ENCODE results near the gene PPP2R2B. TPM values are rescaled to one million over a fixed set of nuclear protein-coding genes. Genes with fewer than 3 reads are reported as not detected.
"Not testable (repeated sequence)": the region's sequence is repeated elsewhere in the genome, so short reads cannot be mapped to it uniquely, and the experiment has no call there.

Gene PPP2R2B
- total RNA-seq, 1 donor from 2014 or later = 0.95 TPM

- intact Hi-C loops (cut with DNase I) = no loop called here
Observed at GRCh38 chr5:146732962-146733361, 145.6 kb downstream of the PPP2R2B start.

DNA sequence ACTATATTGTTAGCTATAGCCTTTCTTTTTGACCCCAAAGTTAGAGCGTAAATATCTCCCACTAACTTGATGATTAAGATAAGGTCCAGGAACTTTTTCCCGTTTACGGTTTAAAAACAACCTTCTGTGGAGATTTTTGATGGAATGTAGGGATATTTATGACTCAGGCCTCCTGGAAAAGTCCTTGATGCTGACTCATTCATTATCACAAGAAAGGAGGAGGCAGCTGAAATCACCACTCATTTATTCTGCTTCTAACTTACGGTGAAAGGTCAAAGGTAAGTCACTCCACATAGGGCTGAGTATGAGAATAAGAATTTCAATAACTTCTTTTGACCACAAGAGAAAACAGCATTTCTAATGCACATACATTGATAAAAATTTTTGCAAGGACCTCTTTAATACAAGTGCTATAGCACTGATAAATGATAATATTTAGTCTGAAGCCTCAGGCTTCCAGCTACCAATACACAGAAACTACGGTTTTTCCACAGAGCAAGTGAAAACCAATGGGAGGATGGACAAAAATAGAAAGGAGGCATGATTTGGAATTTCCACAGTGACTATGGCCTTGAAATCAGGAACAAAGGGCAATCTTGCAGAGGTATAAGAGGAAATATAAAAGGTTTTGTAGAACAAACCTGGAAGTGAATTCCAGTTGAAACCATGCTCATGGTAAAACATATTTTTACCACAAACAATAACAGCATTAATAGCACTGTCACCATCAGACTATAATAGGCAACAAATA is 146.5 kb downstream of the PPP2R2B start:
- TF ChIP-seq, protein P1, sequence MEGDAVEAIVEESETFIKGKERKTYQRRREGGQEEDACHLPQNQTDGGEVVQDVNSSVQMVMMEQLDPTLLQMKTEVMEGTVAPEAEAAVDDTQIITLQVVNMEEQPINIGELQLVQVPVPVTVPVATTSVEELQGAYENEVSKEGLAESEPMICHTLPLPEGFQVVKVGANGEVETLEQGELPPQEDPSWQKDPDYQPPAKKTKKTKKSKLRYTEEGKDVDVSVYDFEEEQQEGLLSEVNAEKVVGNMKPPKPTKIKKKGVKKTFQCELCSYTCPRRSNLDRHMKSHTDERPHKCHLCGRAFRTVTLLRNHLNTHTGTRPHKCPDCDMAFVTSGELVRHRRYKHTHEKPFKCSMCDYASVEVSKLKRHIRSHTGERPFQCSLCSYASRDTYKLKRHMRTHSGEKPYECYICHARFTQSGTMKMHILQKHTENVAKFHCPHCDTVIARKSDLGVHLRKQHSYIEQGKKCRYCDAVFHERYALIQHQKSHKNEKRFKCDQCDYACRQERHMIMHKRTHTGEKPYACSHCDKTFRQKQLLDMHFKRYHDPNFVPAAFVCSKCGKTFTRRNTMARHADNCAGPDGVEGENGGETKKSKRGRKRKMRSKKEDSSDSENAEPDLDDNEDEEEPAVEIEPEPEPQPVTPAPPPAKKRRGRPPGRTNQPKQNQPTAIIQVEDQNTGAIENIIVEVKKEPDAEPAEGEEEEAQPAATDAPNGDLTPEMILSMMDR (IDR thresholded peaks at IDR 0.05) = no peak
- Histone ChIP-seq H3K9me3 (peaks cover 13% of the 10 kb centered on the region), H3K27me3 (ENCODE audit: low read depth) (no peaks in the 10 kb centered on the region), H3K36me3 (no peaks in the 10 kb centered on the region), H3K4me1 (no peaks in the 10 kb centered on the region), H3K4me3 (no peak overlapping the region), H3K27ac (no peak overlapping the region)
- ATAC-seq (no peak), DNase-seq (no peak)
- intact Hi-C loops (cut with DNase I) = no loop called here

More at GRCh38 chr5:146732962-146733361, 145.6 kb downstream of the PPP2R2B start:
- H3K9me3 ChIP-seq = peaks cover 13% of the 10 kb centered on the region
- DNase-seq (no peak), ATAC-seq (no peak)
- no peaks in the 10 kb centered on the region for H3K4me1 ChIP-seq
- no peak overlapping the region for H3K4me3 ChIP-seq
- TF ChIP-seq, protein P1 (IDR thresholded peaks at IDR 0.05) = no peak
- no peaks in the 10 kb centered on the region for H3K36me3 ChIP-seq
- H3K27ac ChIP-seq = no peak overlapping the region
- no peaks in the 10 kb centered on the region for H3K27me3 ChIP-seq (ENCODE audit: low read depth)

- DNase-seq; ATAC-seq; intact Hi-C loops (cut with DNase I); H3K4me3 ChIP-seq; H3K27ac ChIP-seq; H3K27me3 ChIP-seq (ENCODE audit: low read depth); H3K36me3 ChIP-seq; H3K4me1 ChIP-seq: not testable (repeated sequence)
- peaks cover 13% of the 10 kb centered on the region for H3K9me3 ChIP-seq
Observed at GRCh38 chr5:146728746-146729145, 149.8 kb downstream of the PPP2R2B start.

DNA sequence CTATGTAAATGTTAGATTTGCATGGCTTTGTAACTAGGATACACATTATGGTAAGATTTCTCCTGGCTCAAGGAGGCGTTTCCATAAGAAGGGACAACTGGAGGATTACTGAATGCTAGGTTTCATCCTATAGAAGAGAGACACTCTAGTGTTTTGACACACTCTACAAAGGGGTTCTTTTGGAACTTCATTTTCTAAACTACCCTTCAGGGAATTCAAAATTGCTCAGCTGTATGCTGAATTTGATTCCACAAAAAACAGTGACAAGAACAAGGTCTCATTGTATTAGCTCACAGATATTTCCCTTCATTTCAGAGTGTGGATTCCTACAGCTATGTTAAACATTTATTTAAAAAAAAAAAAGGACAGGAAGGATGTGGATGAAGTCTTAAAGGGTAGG is 151.7 kb downstream of the PPP2R2B start:
- intact Hi-C loops (cut with DNase I) = no loop called here
- Histone ChIP-seq H3K27ac (no peak overlapping the region), H3K9me3 (peaks cover 13% of the 10 kb centered on the region), H3K36me3 (no peaks in the 10 kb centered on the region), H3K4me1 (no peaks in the 10 kb centered on the region), H3K4me3 (no peak overlapping the region), H3K27me3 (ENCODE audit: low read depth) (no peaks in the 10 kb centered on the region)
- TF ChIP-seq, protein P1 (IDR thresholded peaks at IDR 0.05) = no peak
- DNase-seq (no peak), ATAC-seq (no peak)

GRCh38 chr5:146726020-146726419 is 152.5 kb downstream of the PPP2R2B start:
- TF ChIP-seq, protein P1 (IDR thresholded peaks at IDR 0.05) = no peak
- no peaks in the 10 kb centered on the region for H3K36me3 ChIP-seq
- no peak overlapping the region for H3K4me3 ChIP-seq
- DNase-seq (no peak), ATAC-seq (no peak)
- intact Hi-C loops (cut with DNase I) = no loop called here
- H3K9me3 ChIP-seq = peaks cover 13% of the 10 kb centered on the region
- no peaks in the 10 kb centered on the region for H3K4me1 ChIP-seq
- H3K27ac ChIP-seq = no peak overlapping the region
- H3K27me3 ChIP-seq (ENCODE audit: low read depth) = no peaks in the 10 kb centered on the region

DNA sequence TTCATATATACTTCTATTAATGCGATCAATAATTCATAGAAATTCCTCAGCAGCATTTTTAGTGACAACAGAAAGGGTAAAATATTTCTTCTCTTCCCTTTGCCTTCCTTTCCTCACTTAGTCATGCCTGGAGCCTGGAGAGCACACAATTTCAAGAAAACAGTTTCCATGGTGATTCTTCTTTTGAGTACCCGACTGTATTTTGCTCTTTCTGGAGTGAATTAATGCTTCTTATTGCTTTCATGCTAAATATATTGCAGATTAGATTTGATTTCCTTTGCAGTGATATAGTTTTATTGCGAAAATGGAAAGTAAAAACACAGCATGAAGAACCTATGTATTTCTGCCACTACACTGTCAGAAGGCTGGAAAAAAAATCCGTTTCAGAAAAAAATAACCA is 153.5 kb downstream of the PPP2R2B start:
- no peak for ATAC-seq
- peaks cover 13% of the 10 kb centered on the region for H3K9me3 ChIP-seq

More for the DNA sequence above, 153.5 kb downstream of the PPP2R2B start:
- intact Hi-C loops (cut with DNase I) = no loop called here
- H3K27me3 ChIP-seq (ENCODE audit: low read depth) = no peaks in the 10 kb centered on the region
- H3K27ac ChIP-seq = no peak overlapping the region
- DNase-seq = no peak
- TF ChIP-seq, protein P1 (IDR thresholded peaks at IDR 0.05) = no peak
- H3K4me1 ChIP-seq = no peaks in the 10 kb centered on the region
- H3K4me3 ChIP-seq = no peak overlapping the region
- H3K36me3 ChIP-seq = no peaks in the 10 kb centered on the region
